CD4-positive, alpha-beta T cell treated with Interleukin-17A for 4 hours (primary cell): ENCODE results near the gene GADD45GIP1.
A peak's percentile ranks its signal among the peaks of the same experiment; 100 is the strongest.
"Not testable (repeated sequence)": the region's sequence is repeated elsewhere in the genome, so short reads cannot be mapped to it uniquely, and the experiment has no call there.

Experiments
- DNase-seq: peaks from one replicate; pipeline ENCODE4 v3.0.0-alpha.2; 2020; ENCODE audit warnings: mixed read lengths

The GADD45GIP1 gene

GRCh38 chr19:12957389-12957952, 448 bp upstream of the GADD45GIP1 start:
- DNase-seq = not testable (repeated sequence)

GRCh38 chr19:12955996-12956395, 1.0 kb downstream of the GADD45GIP1 start:
- DNase-seq = no peak

GRCh38 chr19:12955575-12955974, 1.4 kb downstream of the GADD45GIP1 start:
- DNase-seq = not testable (repeated sequence)

GRCh38 chr19:12954612-12954962, 2.4 kb downstream of the GADD45GIP1 start:
- no peak for DNase-seq

- DNase-seq = no peak
Measured at GRCh38 chr19:12953799-12954611, 3.0 kb downstream of the GADD45GIP1 start.

- DNase-seq = no peak
Measured at GRCh38 chr19:12953138-12953798, 3.8 kb downstream of the GADD45GIP1 start.

- DNase-seq = no peak
Measured at GRCh38 chr19:12952488-12953137, 4.4 kb downstream of the GADD45GIP1 start.

GRCh38 chr19:12952050-12952449, 5.0 kb downstream of the GADD45GIP1 start:
- not testable (repeated sequence) for DNase-seq

- no peak for DNase-seq
Measured at GRCh38 chr19:12949363-12950283, 7.4 kb downstream of the GADD45GIP1 start.

GRCh38 chr19:12948612-12949362, 8.2 kb downstream of the GADD45GIP1 start:
- DNase-seq = no peak

GRCh38 chr19:12947702-12948611, 9.1 kb downstream of the GADD45GIP1 start:
- no peak for DNase-seq

GRCh38 chr19:12946731-12947496, 10.1 kb downstream of the GADD45GIP1 start:
- no peak for DNase-seq

- DNase-seq = peak; percentile 54
Measured at GRCh38 chr19:12946092-12946721, 10.8 kb downstream of the GADD45GIP1 start.

GRCh38 chr19:12945479-12946091, 11.4 kb downstream of the GADD45GIP1 start, which contains the start of gene RAD23A:
RAD23A (plus strand) TSS chr19:12945862; CDS start chr19:12945949, 87 bp downstream.
- DNase-seq = peak; percentile 98

GRCh38 chr19:12944104-12944674, 12.8 kb downstream of the GADD45GIP1 start:
- DNase-seq = no peak

- no peak for DNase-seq
Measured at GRCh38 chr19:12943437-12944044, 13.5 kb downstream of the GADD45GIP1 start.

GRCh38 chr19:12940897-12941296, 16.1 kb downstream of the GADD45GIP1 start:
- DNase-seq = no peak

- DNase-seq = no peak
Measured at GRCh38 chr19:12939975-12940423, 17.0 kb downstream of the GADD45GIP1 start.
